HG02642 (cell line): ENCODE measurements around the gene ATF6B.

Source experiments
- ATAC-seq: cut with Tn5 transposase; IDR thresholded peaks from one replicate; pipeline ENCODE4 v1.9.1; 2021; ENCODE audit warnings: mild to moderate bottlenecking; ENCODE audit not compliant: unreplicated experiment, poor library complexity

Gene ATF6B

DNA sequence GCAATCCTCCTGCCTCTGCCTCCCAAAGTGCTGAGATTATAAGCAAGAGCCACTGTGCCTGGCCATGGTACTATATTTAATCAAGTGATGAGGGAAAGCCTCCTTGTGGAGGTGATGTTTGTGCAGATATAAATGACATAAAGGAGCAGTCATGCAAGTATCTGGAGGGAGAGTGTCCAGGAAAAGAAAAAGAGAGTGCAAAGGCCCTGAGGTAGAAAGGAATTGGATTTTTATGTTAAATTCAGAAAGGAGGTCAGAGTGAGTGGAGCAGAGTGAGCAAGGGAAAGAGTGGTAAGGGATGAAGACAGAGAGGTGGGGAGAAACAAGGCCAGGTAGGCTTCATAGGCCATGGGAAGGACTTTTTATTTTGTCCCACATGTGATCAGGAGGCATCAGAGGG lies 9.4 kb upstream of the ATF6B start:
- ATAC-seq = no peak

DNA sequence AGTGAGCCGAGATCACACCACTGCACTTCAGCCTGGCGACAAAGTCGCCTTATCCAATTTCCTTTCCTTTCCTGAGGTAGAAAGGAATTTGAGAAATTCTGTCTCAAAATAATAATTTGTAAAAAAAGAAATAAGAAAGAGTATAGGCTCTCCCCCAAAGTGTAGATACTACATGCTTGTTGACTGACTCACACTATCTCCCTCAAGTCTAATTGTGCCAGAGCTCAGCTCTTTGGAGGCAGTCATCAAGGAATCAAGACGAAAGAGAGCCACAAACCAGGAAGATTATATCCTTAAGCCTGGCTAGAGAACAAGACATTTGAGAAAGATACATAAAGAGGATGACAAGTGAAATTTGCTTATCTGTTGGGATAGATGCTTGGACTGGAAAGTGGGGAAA lies 5.7 kb upstream of the ATF6B start:
- no peak for ATAC-seq

DNA sequence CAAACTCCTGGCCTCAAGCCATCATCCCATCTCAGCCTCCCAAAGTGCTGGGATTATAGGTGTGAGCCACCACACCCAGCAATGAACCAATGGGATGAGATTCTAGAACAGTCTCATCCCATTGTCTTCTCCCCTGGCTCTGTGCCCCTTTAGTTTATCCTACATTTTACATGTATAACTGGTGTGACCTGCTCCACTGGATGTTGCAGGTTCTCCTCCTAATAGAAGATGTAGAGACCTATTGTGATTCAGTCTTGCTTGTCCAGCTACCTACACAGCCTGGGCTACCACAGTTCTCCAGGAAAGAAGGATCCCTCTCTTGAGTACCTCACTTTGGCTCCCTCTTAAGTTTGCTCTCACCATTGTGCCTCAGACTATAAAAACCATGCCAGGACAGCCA lies 4.1 kb upstream of the ATF6B start:
- ATAC-seq = no peak

DNA sequence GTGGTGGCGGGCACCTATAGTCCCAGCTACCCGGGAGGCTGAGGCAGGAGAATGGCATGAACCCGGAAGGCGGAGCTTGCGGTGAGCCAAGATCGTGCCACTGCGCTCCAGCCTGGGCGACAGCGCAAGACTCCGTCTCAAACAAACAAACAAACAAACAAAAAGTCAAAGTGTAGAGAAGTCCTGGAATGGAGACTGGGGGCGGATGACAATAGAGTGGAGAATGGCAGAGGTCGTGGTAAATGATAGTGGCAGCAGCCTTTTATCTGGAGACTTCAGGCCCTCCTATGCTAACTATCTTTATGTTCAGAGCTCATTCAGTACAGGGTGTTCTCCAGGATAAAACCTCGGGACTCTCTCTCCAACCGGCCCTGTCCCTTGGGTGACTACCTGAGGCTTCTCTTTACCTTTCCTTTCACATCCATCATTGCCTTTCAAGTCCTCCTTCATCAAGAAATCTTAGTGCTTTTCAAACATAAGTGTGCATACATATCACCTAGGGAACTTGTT lies 3.4 kb upstream of the ATF6B start:
- ATAC-seq = no peak

DNA sequence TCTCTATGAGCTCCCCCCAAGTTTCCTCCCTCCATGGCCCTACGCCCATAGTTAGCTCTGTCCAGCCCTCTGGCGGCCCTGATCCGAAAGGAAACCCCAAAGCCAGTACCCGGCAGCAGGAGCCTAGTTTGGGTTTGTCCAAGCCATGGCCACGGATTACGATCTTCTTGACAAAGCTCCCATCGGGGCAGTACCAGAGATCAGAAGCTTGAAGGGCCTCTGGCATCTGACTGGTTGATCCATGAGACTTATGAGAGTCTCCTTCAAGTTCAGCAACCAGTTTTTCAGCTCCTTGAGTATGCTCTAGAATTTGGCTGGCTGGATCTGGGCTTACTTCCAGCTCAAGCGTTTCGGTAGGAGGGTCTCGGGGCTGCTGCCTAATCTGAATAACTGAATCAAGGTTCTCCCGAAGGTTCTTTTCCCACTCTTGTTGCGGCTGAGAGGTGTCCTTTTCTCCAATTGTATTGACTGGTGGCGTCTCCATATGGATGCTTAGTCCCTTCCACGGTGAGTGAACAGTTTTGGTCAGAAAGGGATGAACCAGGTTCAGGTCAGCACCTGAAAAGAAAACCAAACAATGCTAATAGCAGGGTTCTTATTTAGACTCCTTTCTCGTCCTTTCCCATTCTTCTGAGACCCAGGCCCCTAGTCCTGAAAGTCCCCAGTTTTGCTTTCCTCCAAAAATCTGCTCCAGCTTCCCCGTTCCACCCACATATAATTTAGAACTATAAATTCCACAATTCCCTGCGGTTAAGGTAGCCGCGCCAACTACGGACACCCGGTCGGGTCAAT lies 1.4 kb upstream of the ATF6B start:
- no peak for ATAC-seq

DNA sequence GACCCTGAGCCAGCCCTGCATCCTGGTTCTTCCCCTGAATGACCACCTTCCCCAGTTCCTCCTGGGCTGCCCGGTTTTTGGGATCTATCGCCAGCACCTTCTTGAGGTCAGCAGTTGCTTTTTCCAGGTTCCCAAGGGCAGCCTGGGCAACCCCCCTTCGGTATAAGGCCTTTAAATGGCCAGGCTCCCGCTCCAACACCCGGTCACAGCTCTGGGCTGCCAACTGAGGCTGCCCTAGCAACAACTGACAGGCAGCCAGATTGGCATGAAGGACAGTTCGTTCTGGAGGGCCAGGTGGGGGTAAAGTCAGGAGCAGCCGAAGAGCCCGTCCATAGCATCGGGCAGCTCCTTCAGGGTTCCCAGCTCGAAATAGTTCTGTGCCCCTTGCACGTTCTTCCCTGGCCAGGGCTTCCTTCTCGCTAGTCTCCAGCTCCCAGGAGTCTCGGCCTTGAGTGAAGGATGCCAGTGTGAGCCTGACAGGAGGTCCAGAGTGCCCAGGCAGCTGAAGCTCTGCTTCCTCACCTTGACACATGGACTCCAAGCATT lies 778 bp upstream of the ATF6B start:
- ATAC-seq = no peak

DNA sequence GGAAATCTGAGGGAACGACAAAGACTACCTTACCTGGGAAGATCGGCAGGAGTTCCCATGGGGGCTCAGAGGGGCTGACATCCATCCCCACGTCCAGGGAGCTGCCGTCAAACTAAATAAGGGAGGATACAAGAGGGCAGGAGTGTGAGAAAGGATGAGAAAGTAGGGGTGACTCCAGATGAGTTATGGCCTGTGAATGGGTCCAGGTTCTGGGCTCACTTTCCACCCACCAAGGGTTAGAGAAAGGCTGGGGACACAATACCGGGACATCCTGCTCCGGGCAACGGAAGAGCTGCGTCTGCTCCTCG lies 683 bp downstream of the ATF6B start:
- no peak for ATAC-seq

DNA sequence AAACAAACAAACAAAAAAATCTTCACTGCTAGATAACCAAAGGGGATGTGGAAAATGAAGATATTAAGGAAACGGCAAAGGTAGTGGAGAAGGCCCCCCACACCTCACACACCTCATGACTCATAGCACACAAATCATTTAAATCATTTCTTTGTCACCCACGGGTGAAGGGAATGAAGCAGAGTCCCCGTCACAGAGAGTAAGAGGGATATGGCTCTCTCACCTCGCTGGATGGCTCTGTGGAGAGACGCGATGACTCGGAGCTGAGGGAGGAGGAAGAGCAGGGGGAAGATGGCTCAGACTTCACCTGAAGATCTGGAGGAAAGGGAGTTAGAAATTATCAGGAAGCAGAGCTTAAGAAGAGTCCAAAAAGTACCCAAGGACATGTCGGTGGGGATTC lies 1.2 kb downstream of the ATF6B start:
- no peak for ATAC-seq

DNA sequence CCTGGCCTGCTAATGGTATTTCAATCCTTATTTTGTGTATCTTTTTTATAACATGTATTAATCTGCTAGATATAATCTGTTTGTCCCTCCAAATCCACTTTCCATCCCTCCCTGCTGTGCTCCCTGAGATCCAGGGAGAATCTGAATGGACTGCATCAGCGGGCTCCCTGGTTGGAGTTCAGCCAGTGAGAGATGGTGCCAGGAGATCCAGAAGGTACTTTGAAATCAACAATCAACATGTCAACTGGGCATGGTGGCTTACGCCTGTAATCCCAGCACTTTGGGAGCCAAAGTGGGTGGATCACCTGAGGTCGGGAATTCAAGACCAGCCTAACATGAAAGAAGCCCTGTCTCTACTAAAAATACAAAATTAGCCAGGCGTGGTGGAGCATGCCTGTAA lies 4.4 kb downstream of the ATF6B start:
- ATAC-seq = no peak

DNA sequence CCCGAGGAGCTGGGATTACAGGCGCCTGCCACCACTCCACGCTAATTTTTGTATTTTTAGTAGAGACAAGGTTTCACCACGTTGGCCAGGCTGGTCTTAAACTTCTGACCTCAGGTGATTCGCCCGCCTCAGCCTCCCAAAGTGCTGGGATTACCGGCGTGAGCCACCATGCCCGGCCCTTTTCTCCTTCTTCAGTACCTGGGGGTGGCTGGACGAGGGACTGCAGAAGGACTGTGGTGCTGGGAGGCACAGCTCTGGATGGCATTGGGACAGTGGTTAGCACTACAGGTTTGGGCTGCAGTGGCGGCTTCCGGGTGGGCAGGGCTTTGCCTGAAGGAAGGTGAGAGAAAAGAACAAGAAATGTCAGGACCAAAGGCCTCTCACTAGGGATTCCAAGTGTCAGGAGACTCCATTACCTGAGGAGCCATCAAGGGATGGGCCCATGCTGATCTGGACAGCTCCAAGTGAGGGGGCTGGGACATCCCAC lies 7.4 kb downstream of the ATF6B start:
- no peak for ATAC-seq

DNA sequence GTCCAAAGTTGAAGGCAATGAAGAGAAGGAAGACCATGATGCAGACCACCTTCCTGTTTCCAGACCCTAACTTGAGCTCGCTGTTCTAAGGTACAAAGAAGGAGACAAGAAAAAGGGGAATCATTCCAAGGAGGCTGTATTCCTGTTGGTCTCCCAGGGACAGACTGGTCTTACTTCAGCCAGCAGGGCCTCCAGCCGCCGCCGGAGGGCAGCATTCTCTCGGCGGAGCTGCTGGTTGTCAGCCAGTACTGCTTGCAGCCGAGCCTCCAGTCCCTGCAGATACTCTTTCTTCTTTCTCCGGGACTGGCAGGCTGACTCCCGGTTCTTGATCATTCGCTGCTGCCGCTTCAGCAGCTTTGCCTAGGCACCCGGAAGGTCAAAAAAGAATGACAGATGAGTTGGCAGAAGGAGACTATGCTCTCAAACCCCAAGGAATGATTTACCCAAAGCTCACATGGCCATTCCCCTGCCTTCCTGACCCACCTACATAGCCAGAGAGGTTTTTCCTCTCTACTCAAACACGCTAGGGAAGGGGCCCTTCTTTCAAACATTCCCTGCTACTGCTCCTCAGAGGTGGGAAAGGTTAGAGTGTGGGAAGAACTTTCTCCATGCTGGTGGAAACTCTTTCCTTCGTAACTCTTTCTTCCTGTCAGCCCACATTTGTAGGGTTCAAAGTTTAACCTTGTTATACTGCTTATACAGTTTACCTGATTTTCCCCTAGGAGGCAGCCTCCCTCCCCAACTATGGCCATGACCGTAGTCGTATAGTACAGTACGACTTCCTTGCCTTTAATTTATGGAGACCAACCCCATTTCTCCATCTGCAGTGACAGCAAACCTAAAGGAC lies 9.0 kb downstream of the ATF6B start:
- ATAC-seq = peak; percentile 58

DNA sequence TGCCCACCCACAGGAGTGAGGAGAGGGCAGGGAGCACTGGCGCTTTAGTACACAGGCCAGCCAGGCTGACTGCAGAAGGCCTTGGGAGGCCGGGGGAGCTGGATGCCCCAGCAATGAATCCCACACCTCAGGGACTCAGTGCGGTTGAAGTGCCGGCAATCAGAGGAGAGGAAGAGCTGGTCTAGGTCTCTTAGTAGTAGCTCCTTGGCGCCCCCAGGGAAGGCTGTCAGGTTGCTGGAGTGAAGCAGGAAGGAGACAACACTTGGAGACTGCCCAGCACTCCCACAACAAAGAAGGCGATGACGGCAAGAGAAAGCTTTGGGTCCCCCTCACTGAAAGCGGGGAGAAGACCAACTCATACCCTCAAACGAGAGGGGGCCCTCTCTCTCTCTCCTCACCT lies 10.6 kb downstream of the ATF6B start:
- no peak for ATAC-seq

DNA sequence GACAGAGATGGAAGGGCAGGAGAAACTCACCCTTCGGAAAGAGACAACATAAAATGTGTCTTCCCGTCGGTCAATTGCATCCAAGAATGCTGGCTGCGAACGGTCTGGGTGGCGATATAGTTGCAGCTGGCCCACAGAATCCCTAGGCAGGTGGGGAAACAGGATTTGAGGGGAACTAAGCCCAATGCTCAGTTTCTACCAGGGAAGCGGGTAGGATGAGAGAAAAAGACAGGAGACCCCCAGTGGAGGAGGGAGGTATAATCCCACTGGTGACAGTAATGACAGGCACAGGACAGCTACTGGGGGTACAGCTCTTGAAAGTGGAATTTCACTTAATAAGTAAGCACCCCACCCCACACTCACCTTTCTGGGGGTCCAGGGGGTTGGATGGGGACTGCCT lies 11.4 kb downstream of the ATF6B start:
- ATAC-seq = no peak

DNA sequence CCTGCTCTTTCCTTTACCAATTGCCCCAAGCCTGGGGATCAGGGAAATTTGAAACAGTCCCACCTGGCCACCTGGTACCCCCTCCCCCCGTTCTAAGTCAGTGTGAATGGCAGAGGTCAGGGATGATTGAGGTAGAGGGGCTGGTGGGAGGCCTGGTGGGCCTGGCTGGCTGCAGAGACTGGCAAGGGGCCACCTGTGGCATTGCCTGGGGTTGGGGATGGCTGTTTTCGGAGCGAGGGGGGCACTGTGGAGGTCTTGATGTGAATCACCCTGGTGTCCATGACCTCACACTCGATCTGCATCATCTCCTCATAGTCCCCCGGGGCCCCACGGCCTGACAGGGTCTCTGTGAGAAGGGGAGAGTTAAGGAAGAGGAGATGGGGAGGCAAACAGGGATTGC lies 12.4 kb downstream of the ATF6B start:
- no peak for ATAC-seq

DNA sequence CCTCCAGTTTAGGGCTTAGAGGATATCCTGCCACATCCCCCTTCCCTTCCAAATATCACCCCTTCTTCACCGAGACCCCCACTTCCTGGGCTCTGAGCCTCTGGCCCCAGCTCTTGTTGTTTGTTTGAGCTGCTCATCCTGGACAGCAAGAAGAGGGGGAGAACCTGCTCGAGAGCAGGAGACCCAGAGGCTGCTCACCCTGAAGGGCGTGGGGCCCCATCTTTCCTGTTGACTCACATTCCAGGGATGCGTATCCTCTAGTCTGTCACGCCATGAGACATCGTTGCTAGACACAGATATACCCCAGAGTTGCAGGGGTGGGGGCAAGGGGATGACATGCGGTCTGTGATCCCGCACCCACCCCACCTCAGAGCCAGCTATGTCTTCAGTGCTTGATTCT lies 13.2 kb downstream of the ATF6B start:
- no peak for ATAC-seq

DNA sequence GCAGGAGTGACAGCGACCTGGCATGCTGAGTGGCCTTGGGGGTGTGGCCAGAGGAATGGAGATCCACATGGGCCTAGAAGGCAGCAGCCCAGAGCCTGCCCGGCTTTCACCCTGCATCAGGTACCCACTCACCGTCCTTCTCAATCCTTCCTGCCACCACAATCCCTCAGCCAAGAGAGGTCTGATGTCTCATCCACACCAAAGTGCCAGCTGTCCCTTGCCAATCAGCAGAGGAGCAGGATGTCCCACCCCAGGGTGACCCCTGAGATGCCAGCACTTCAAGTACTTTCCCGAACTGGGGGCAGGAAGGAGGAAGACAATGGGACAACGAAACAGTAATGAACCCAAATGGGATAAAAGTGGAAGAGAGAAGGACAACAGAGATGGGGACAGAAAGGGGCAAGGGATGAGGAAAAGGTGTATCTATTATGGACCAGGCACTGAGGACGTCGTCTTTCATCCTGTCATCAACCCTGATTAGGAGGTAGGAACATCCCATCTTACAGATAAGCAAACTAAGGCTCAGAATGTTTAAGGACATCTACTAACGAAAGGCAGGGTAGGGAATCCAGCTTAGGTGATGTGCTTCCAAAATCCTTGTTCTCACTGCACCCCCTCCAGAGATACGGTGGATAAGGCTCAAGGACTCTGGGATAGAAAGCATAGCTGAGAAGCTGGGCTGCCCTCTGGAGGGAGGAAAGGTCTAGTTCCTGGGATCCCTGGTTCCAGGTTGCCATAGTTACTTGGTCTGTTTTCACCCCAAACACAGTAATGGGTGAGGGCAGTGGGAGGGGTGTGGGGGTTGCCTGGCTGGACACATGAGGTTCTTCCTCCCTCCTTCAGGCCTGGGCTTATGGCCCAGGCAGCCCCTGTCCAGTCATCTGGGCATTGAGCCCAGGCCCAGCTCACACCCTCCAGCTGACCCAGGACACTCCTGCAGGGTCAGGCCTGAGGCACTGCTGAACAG lies 14.4 kb downstream of the ATF6B start:
- no peak for ATAC-seq

DNA sequence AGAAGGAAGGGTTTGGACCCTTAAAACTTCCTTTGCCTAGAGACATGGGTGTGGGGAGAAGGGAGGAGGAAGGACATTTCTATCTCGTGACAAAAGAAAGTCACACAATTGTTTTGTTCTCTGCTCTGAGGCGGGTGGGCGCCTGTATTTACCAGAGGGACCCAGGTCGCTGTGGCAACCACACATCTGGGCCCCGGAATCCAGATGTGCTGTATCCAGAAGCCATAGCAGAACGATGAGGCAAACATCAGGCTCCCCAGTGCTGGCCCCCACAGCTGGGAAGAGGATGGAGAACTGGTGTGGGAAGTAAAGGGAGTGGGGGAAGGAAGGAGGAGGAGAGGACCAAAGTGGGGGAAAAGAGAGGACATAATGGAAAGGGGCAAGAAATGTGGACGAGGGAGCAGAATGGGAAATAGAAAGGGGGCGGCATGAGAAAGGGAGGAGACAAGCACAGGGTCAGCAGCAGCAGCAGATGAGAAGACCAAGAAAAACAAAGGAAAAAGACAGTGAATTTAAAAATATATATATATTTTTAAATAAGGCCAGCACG lies 15.5 kb downstream of the ATF6B start:
- no peak for ATAC-seq

DNA sequence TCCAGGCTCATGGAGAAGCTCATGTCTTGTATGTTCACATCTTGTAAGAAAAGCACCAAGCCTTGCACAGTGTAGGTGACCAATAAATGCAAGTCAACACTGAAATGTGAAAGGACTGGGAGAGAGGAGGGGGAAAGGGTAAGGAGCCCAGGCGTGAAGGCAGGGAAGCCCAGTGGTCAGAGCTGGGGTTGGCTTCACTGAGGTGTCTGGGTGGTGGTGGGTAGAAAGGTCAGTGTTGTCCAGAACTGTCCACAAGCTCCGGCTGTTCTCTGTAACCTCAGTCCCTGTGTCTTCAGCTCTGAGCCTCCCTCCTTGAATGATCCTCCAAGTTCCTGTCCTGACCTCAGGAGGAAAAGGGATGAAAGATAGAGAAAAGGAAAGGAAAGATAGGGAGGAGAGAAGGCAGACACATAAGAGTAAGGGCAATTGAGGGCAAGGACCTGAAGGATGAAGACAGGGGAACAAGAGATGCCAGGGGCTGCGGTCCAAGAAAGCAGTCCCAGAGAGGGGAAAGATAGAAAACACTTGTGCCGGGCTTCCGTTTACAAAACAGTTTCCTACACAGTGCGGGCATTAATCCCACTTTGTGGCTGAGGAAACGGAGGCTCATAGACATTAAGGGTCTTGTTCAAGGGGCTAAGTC lies 16.5 kb downstream of the ATF6B start:
- no peak for ATAC-seq

DNA sequence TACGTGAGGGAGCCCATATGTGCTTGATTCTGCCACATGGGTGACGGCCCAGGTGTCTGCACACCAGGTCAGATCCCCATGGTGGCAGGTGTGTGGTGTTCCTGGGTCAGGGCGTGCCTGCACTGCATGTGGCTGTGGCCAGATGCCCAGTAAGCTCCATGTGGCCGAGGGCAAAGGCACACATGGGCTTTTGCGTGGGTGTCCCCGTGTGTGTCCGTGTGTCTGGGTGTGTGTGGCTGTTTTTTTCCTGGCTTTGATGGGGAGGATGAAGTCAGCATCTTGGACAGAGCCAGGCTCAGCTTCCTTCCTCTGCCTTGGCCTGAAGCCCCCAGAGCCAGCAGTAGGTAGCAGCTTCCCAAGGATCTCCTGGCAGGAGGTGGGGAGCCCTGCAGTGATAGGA lies 17.4 kb downstream of the ATF6B start:
- ATAC-seq = no peak
